Measurements from ENCODE around the gene GJC2.
"Not testable (repeated sequence)": the region's sequence is repeated elsewhere in the genome, so short reads cannot be mapped to it uniquely, and the experiment has no call there.

Gene GJC2

GRCh38 chr1:228180271-228180958 lies 30.7 kb downstream of the GJC2 start:
- no peak for DNase-seq (ENCODE audit: low read depth, low spot score)
- Histone ChIP-seq H3K4me1 (ENCODE audit: control insufficient read depth, insufficient read depth, low read length) (no peaks in the 10 kb centered on the region), H3K9me3 (ENCODE audit: control insufficient read depth, insufficient read depth, low read length) (no peaks in the 10 kb centered on the region), H3K27ac (ENCODE audit: low read length) (no peak overlapping the region), H3K36me3 (ENCODE audit: control insufficient read depth, insufficient read depth, low read length) (no peaks in the 10 kb centered on the region), H3K4me3 (ENCODE audit: low read length) (no peak overlapping the region), H3K27me3 (ENCODE audit: control insufficient read depth, insufficient read depth, low read length) (no peaks in the 10 kb centered on the region)
- WGBS (ENCODE audit: insufficient coverage, insufficient read length) = no CpG with 5 or more reads among the region's 4 CpGs

DNA sequence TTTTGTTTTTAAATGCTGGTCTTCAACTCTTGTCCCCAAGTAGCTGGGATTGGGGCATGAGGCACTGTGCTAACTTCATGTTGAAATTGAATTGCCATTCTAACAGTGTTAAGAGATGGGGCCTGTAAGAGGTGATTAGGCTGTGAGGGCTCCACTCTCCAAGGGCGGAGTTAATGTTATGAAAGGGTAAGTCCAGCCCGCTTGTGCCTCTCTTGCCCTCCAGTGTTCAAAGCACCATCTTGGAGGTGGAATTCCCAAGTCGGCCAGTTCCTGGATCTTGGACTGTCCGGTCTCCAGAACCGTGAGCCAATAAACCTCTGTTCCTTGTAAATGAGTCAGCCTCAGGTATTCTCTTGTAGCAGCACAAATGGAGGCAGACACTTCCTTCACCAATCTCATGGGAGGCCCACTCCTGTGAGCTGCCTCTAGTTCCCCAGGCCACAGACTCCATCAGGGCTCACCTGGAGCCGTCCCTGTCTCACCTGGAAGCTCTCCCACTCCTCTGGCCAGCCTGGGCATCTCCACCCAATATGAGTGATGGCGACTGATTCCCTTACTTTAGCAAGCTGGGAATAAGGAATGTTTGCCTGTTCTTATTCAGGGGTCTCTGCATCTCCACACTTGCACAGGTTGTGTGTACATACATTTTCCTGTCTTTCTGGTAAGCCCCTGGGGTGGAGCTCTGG lies 31.4 kb downstream of the GJC2 start:
- H3K4me1 ChIP-seq (ENCODE audit: control insufficient read depth, insufficient read depth, low read length) = no peaks in the 10 kb centered on the region
- no CpG with 5 or more reads among the region's 7 CpGs for WGBS (ENCODE audit: insufficient coverage, insufficient read length)
- no peaks in the 10 kb centered on the region for H3K27me3 ChIP-seq (ENCODE audit: control insufficient read depth, insufficient read depth, low read length)
- no peaks in the 10 kb centered on the region for H3K9me3 ChIP-seq (ENCODE audit: control insufficient read depth, insufficient read depth, low read length)
- no peaks in the 10 kb centered on the region for H3K36me3 ChIP-seq (ENCODE audit: control insufficient read depth, insufficient read depth, low read length)
- H3K27ac ChIP-seq (ENCODE audit: low read length) = no peak overlapping the region
- DNase-seq (ENCODE audit: low read depth, low spot score) = no peak
- no peak overlapping the region for H3K4me3 ChIP-seq (ENCODE audit: low read length)

DNA sequence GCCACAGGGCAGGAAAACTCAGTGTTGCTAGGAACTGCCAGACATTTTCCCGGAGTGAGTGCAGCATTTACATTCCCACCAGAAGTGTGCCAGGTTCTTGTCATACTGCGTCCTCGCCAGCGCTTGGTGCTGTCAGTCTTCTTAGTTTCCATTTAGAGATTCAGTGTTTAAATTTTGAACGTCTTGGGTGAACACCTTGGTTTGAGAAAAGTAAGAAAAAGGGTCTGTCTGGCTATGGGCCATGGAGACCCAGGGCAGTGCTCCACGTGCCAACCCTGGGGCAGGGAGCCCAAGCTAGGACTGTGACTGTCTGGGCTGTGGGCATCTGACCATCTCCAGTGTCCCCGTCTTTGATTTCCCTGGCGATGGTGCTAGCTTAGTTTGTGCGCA lies 31.9 kb downstream of the GJC2 start:
- WGBS (ENCODE audit: insufficient coverage, insufficient read length) = no CpG with 5 or more reads among the region's 9 CpGs
- Histone ChIP-seq H3K4me3 (ENCODE audit: low read length) (no peak overlapping the region), H3K9me3 (ENCODE audit: control insufficient read depth, insufficient read depth, low read length) (no peaks in the 10 kb centered on the region), H3K27me3 (ENCODE audit: control insufficient read depth, insufficient read depth, low read length) (no peaks in the 10 kb centered on the region), H3K36me3 (ENCODE audit: control insufficient read depth, insufficient read depth, low read length) (no peaks in the 10 kb centered on the region), H3K4me1 (ENCODE audit: control insufficient read depth, insufficient read depth, low read length) (no peaks in the 10 kb centered on the region), H3K27ac (ENCODE audit: low read length) (no peak overlapping the region)
- no peak for DNase-seq (ENCODE audit: low read depth, low spot score)

GRCh38 chr1:228182296-228183030 lies 32.7 kb downstream of the GJC2 start:
- H3K27ac ChIP-seq (ENCODE audit: low read length) = no peak overlapping the region
- WGBS (ENCODE audit: insufficient coverage, insufficient read length) = 100% methylated on average over 2 of the region's 32 CpGs
- H3K36me3 ChIP-seq (ENCODE audit: control insufficient read depth, insufficient read depth, low read length) = no peaks in the 10 kb centered on the region

GRCh38 chr1:228184152-228184551 lies 34.4 kb downstream of the GJC2 start:
- H3K27ac ChIP-seq (ENCODE audit: low read length) = no peak overlapping the region
- H3K9me3 ChIP-seq (ENCODE audit: control insufficient read depth, insufficient read depth, low read length) = no peaks in the 10 kb centered on the region
- no peak for DNase-seq (ENCODE audit: low read depth, low spot score)
- H3K4me3 ChIP-seq (ENCODE audit: low read length) = no peak overlapping the region
- H3K36me3 ChIP-seq (ENCODE audit: control insufficient read depth, insufficient read depth, low read length) = no peaks in the 10 kb centered on the region
- no peaks in the 10 kb centered on the region for H3K4me1 ChIP-seq (ENCODE audit: control insufficient read depth, insufficient read depth, low read length)
- H3K27me3 ChIP-seq (ENCODE audit: control insufficient read depth, insufficient read depth, low read length) = no peaks in the 10 kb centered on the region
- WGBS (ENCODE audit: insufficient coverage, insufficient read length) = no CpG with 5 or more reads among the region's 7 CpGs

More at GRCh38 chr1:228182296-228183030, 32.7 kb downstream of the GJC2 start:
- no peaks in the 10 kb centered on the region for H3K9me3 ChIP-seq (ENCODE audit: control insufficient read depth, insufficient read depth, low read length)
- DNase-seq (ENCODE audit: low read depth, low spot score) = no peak
- H3K4me3 ChIP-seq (ENCODE audit: low read length) = no peak overlapping the region
- no peaks in the 10 kb centered on the region for H3K27me3 ChIP-seq (ENCODE audit: control insufficient read depth, insufficient read depth, low read length)
- no peaks in the 10 kb centered on the region for H3K4me1 ChIP-seq (ENCODE audit: control insufficient read depth, insufficient read depth, low read length)

DNA sequence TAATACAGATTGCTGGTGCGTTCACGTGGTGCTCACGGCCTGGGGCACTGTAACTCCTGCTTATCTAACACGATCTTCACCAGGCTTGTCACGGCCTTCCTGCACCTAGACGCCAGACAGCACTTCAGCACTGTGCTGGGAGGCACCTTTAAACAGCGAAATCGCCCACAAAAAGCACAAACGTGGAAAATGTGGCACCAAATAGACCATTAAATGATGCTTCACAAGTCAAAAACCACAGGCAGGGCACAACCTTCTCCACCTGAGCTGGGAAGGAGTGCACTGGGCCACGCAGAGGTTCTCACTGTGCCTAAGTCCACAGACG lies 35.9 kb downstream of the GJC2 start:
- DNase-seq (ENCODE audit: low read depth, low spot score) = no peak
- H3K27me3 ChIP-seq (ENCODE audit: control insufficient read depth, insufficient read depth, low read length) = no peaks in the 10 kb centered on the region
- H3K27ac ChIP-seq (ENCODE audit: low read length) = no peak overlapping the region
- no peaks in the 10 kb centered on the region for H3K4me1 ChIP-seq (ENCODE audit: control insufficient read depth, insufficient read depth, low read length)
- no peaks in the 10 kb centered on the region for H3K9me3 ChIP-seq (ENCODE audit: control insufficient read depth, insufficient read depth, low read length)
- no peak overlapping the region for H3K4me3 ChIP-seq (ENCODE audit: low read length)
- H3K36me3 ChIP-seq (ENCODE audit: control insufficient read depth, insufficient read depth, low read length) = no peaks in the 10 kb centered on the region
- WGBS (ENCODE audit: insufficient coverage, insufficient read length) = no CpG with 5 or more reads among the region's 11 CpGs

- H3K36me3 ChIP-seq (ENCODE audit: control insufficient read depth, insufficient read depth, low read length); H3K4me3 ChIP-seq (ENCODE audit: low read length); H3K27ac ChIP-seq (ENCODE audit: low read length); H3K27me3 ChIP-seq (ENCODE audit: control insufficient read depth, insufficient read depth, low read length); DNase-seq (ENCODE audit: low read depth, low spot score); H3K4me1 ChIP-seq (ENCODE audit: control insufficient read depth, insufficient read depth, low read length); H3K9me3 ChIP-seq (ENCODE audit: control insufficient read depth, insufficient read depth, low read length): not testable (repeated sequence)
- no CpG with 5 or more reads among the region's 2 CpGs for whole genome bisulfite sequencing (ENCODE audit: insufficient coverage, insufficient read length)
Observed at GRCh38 chr1:228188249-228188648, 38.5 kb downstream of the GJC2 start.

GRCh38 chr1:228190182-228190581 lies 40.5 kb downstream of the GJC2 start:
- no peak for DNase-seq (ENCODE audit: low read depth, low spot score)
- Histone ChIP-seq H3K4me3 (ENCODE audit: low read length) (no peak overlapping the region), H3K36me3 (ENCODE audit: control insufficient read depth, insufficient read depth, low read length) (no peaks in the 10 kb centered on the region), H3K27me3 (ENCODE audit: control insufficient read depth, insufficient read depth, low read length) (no peaks in the 10 kb centered on the region), H3K27ac (ENCODE audit: low read length) (no peak overlapping the region), H3K4me1 (ENCODE audit: control insufficient read depth, insufficient read depth, low read length) (no peaks in the 10 kb centered on the region), H3K9me3 (ENCODE audit: control insufficient read depth, insufficient read depth, low read length) (no peaks in the 10 kb centered on the region)
- WGBS (ENCODE audit: insufficient coverage, insufficient read length) = no CpG with 5 or more reads among the region's 14 CpGs

DNA sequence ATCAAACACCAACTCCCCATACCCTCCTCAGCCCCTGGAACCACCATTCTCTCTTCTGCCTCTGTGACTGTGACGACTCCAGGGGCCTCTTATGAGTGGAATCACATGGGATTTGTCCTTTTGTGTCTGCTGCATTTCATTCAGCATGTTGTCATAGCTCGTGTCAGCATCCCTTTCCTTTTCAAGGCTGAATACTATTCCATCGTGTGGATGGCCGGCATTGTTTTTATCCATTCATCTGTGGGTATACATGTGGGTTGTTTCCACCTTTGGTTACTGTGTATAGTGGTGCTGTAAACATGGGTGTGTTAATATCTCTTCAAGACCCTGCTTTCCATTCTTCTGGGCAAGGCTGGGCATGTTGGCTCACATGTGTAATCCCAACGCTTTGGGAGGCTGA lies 41.0 kb downstream of the GJC2 start:
- H3K4me1 ChIP-seq (ENCODE audit: control insufficient read depth, insufficient read depth, low read length) = no peaks in the 10 kb centered on the region
- H3K4me3 ChIP-seq (ENCODE audit: low read length) = no peak overlapping the region
- H3K36me3 ChIP-seq (ENCODE audit: control insufficient read depth, insufficient read depth, low read length) = no peaks in the 10 kb centered on the region
- H3K27me3 ChIP-seq (ENCODE audit: control insufficient read depth, insufficient read depth, low read length) = no peaks in the 10 kb centered on the region
- WGBS (ENCODE audit: insufficient coverage, insufficient read length) = no CpG with 5 or more reads among the region's 5 CpGs
- DNase-seq (ENCODE audit: low read depth, low spot score) = no peak
- H3K9me3 ChIP-seq (ENCODE audit: control insufficient read depth, insufficient read depth, low read length) = no peaks in the 10 kb centered on the region
- no peak overlapping the region for H3K27ac ChIP-seq (ENCODE audit: low read length)

DNA sequence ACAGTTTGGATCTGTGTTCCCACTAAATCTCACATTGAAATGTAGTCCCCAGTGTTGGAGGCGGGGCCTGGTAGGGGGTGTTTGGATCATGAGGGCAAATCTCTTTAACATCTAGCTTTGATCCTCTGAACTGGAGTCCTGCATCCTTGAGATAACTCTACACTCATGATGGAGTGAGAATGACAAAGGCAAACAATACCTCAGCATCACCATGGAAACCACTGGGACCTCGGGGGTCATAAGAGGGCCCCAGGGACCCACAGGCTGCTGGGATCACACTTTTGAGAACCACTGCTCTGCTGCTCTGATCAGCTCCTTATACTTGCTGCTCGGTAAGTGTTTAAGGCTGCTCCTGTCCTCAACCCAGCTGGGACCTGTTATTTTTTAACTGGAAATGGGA lies 44.7 kb downstream of the GJC2 start:
- no peaks in the 10 kb centered on the region for H3K4me1 ChIP-seq (ENCODE audit: control insufficient read depth, insufficient read depth, low read length)
- no peak overlapping the region for H3K4me3 ChIP-seq (ENCODE audit: low read length)
- H3K9me3 ChIP-seq (ENCODE audit: control insufficient read depth, insufficient read depth, low read length) = no peaks in the 10 kb centered on the region
- H3K36me3 ChIP-seq (ENCODE audit: control insufficient read depth, insufficient read depth, low read length) = no peaks in the 10 kb centered on the region
- H3K27ac ChIP-seq (ENCODE audit: low read length) = no peak overlapping the region
- WGBS (ENCODE audit: insufficient coverage, insufficient read length) = no CpG with 5 or more reads among the region's 3 CpGs
- H3K27me3 ChIP-seq (ENCODE audit: control insufficient read depth, insufficient read depth, low read length) = no peaks in the 10 kb centered on the region
- DNase-seq (ENCODE audit: low read depth, low spot score) = no peak
